Amniotic stem cell (primary cell): Measurements from ENCODE around the gene KRT28.

ENCODE experiments used
- DNase-seq: peaks from one replicate; lab custom pipeline; 2025; lab: John Stamatoyannopoulos, UW

The KRT28 gene, protein sequence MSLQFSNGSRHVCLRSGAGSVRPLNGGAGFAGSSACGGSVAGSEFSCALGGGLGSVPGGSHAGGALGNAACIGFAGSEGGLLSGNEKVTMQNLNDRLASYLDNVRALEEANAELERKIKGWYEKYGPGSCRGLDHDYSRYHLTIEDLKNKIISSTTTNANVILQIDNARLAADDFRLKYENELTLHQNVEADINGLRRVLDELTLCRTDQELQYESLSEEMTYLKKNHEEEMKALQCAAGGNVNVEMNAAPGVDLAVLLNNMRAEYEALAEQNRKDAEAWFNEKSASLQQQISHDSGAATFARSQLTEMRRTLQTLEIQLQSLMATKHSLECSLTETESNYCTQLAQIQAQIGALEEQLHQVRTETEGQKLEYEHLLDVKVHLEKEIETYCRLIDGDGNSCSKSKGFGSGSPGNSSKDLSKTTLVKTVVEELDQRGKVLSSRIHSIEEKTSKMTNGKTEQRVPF

GRCh38 chr17:40799859-40800258 is at the start of gene KRT28:
Gene KRT28 (minus strand): TSS chr17:40799959. CDS start chr17:40799893, 66 bp downstream.
- DNase-seq: no peak

GRCh38 chr17:40848583-40849235 is 49.0 kb upstream of the KRT28 start:
- no peak for DNase-seq

DNA sequence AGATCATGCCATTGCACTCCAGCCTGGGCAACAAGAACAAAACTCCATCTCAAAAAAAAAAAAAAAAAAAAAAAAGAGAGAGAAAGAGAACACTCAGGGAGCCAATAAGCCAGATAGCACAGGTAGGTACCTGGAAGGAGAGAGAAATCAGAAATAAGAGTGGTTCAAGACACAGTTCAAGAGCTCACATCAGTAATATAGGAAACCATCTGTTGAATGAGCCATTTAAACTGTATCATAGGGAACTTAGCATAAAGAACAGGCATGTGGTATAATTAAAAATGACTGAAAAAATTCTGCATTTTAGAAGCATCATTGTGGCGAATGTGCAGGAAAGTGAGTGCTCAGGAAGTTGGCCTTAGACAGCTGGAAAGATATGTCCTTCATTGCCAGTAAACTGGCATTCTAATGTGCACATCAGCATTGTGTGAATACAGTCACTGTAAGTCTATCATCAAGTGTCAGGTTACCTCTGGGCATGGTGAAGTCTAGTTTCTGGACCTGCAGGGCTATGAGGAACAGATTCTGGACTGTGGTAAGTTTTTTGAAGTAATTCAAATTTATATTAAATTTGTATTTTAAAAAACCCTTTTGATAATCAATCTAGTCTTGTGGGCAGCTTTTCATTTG is 46.9 kb upstream of the KRT28 start:
- DNase-seq: no peak

- no peak for DNase-seq
Observed at GRCh38 chr17:40844671-40845107, 44.9 kb upstream of the KRT28 start.

DNA sequence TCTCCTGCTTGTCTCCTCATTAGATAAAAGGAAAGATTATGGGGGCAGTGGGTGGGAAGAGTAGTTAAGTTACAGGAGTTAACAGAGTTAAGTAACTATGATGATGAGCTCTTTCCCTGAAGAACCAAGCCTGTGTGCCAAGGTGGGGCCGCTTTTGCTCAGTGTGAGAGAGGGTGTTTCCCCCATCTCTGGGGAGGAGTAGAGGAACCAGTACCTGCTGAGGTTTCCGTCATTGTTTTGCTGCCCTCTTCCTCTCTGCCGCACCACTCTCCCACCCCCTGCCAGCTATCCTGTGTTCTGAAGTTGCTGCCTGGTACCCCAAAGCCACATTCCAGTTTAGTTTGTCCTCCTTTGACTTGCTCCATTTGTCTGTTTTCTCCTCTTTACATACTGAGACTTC is 43.5 kb upstream of the KRT28 start:
- DNase-seq: no peak

- DNase-seq: no peak
Observed at GRCh38 chr17:40841246-40841645, 41.5 kb upstream of the KRT28 start.

DNA sequence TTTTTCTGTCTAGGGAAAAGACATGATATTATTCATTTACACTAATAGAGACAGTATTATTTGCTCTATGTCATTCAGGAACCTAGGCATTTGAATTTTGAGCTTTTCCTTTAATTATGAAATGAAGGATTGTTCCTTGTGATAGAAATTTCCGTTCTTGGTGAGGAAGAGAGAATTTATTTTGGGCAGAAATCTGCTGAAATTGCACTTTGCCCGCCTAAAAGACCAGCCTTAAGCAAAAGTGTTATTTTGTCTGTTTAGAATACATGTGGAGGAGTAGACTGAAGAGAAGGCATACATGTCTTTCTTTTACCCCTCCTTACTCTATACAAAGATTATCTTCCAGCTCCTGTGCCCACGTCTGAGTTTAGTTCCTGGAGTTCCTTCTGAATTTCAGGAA is 39.4 kb upstream of the KRT28 start:
- no peak for DNase-seq

- no peak for DNase-seq
Observed at GRCh38 chr17:40836020-40836419, 36.3 kb upstream of the KRT28 start.

GRCh38 chr17:40833882-40834281 is 34.1 kb upstream of the KRT28 start:
- no peak for DNase-seq

DNA sequence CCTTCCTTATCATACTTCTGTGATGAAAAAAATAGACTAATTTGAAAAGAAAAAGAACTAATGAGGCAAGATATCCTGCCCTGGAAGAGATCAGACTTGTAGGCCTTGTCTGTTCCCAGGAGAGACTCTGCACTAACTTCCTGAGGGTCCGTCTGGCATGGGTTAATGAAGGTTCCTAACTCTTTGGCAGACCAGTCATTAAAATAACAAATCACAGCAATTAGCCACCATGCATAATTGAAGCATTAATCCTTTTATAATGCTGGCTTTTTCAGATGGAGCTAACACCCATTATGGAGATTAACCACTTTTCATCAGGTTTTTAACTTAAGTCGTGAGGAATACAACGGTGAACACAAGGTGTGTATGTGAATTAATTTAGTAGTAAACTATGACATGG is 33.1 kb upstream of the KRT28 start:
- no peak for DNase-seq

GRCh38 chr17:40830085-40830776 is 30.5 kb upstream of the KRT28 start:
- DNase-seq: no peak

DNA sequence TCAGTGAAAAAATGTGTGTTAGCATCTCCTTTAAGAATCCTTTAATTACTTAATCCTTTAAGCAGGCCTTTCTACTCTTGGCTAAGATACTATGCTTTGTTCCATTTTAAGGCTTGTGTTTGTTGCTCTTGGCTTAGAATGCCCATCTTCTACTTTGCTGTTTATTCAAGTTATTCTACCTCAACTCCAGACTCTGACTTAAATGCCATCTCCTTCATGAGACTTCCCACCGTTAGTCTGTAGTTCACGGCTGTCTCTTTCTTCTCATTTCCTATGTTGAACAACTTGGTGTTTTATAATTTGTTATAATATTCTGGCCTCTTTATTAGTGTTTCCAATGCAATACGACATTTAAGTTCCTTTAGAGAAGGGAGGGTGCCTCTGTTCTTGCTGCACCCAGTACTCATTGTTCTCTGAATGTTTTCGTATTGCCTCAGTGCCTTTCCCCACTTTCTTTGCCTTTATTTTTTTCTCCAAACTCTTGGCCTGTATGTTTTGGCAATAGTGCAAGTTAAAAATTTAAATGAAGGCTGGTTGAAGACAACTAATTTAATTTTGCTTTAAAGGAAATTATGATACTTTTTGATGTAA is 28.8 kb upstream of the KRT28 start:
- no peak for DNase-seq

DNA sequence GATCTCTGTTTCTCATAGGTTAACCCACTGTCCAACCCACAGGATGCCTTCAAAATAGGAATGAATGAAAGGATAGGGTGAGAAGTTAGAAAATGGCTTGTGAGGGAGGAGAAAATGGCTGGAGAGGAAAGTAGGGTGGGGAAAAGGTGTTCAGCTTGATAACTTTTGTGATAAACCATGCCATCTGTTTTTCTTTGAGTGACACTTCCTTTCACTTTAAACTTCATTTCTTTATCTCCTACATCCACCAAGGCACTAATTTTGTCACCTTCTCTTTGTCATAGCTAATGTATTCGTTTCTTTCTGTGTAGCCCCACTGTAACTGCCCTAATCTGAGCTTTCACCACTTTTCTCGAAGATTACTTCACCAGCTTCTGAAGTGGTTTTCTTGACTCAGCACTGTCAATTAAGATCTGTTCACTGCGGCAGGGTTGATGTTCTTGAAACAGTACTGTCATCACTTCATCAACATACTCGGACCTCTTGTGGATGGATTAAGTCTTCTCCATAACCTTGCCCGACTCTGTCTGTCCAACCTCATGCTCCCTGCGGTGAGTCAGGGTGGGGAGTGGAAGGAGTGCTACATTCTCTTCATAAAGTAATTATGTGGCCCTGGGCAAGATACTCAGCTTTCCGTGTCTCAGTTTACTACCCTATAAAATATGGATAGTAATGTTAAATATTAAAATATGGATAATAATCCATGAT is 28.1 kb upstream of the KRT28 start:
- DNase-seq: no peak

GRCh38 chr17:40825599-40825998 is 25.8 kb upstream of the KRT28 start:
- no peak for DNase-seq

- no peak for DNase-seq
Observed at GRCh38 chr17:40824015-40824832, 24.5 kb upstream of the KRT28 start.

GRCh38 chr17:40822132-40822812 is 22.5 kb upstream of the KRT28 start, which contains the start of gene KRT10:
Gene KRT10 (minus strand): TSS chr17:40822614. CDS start chr17:40822585, 29 bp downstream.
- no peak for DNase-seq

GRCh38 chr17:40821536-40821935 is 21.8 kb upstream of the KRT28 start:
- DNase-seq: no peak

GRCh38 chr17:40820228-40820838 is 20.6 kb upstream of the KRT28 start:
- no peak for DNase-seq

DNA sequence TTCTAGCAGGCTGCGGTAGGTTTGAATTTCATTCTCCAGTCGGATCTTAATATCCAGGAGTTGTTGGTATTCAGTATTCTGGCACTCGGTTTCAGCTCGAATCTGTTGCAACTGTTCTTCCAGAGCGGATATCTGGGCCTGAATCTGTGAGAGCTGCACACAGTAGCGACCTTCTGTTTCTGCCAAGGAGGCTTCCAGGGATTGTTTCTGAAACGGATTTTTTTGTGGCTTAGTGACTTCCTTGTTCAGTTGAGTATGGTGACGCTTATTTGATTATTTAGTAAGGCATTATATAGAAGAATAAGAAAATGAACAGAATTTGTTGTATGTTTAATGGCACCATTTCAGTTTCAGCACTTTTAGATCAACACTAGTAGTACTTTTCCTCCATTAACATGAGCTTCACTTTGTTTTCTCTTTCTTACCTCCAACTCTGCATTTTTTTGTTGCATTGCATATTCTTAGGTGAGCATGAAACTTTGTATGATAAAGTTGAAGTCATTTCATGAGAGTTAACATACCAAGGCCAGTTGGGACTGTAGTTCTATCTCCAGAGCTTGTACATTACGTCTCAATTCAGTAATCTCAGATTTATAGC is 19.9 kb upstream of the KRT28 start:
- no peak for DNase-seq
